Urinary bladder (tissue), 4 donors: Measurements from ENCODE around the gene FBXW9. TPM values are rescaled to one million over a fixed set of nuclear protein-coding genes. Genes with fewer than 3 reads are reported as not detected.

Source experiments
- DNase-seq: peaks from one replicate; pipeline ENCODE4 v3.0.0-alpha.2; 2015; ENCODE audit errors: extremely low spot score
- H3K27ac ChIP-seq: one replicate; pipeline ENCODE4 v1.5.1; 2013; ENCODE audit warnings: low read depth, mild to moderate bottlenecking, moderate library complexity
- H3K36me3 ChIP-seq: one replicate; pipeline ENCODE4 v1.6.1; 2013; ENCODE audit warnings: mild to moderate bottlenecking, moderate library complexity; ENCODE audit not compliant: insufficient read depth
- H3K4me1 ChIP-seq: one replicate; pipeline ENCODE4 v1.6.1; 2013; ENCODE audit warnings: mild to moderate bottlenecking, moderate library complexity; ENCODE audit not compliant: insufficient read depth
- H3K4me3 ChIP-seq: one replicate; pipeline ENCODE4 v1.5.1; 2013; ENCODE audit warnings: low read depth, low read length
- WGBS: extraction: QIAGEN DNeasy Blood & Tissue Kit; methylation state at CpG from one replicate; pipeline ENCODE4 v1.1.7; 2013; 5-methylcytosine and 5-hydroxymethylcytosine counted together
- polyA plus RNA-seq: library from polyadenylated mRNA; stranded (reverse); fragments of 200-250 nt; gene quantifications from one replicate; pipeline ENCODE4 v1.2.3, GENCODE V29; 2013
- total RNA-seq: library from RNA; depleted of rRNA; stranded (reverse); fragments of >200 nt; gene quantifications from one replicate; pipeline ENCODE4 v1.2.3, GENCODE V29; 2014
- donor health status: healthy with polysubstance abuse.
- donor health status: healthy.

The FBXW9 gene
- total and polyA plus RNA-seq, 2 donors = 2.6 to 8.9 TPM

- 1% methylated on average over 46 of the region's 46 CpGs for WGBS
- Histone ChIP-seq H3K27ac (no peak within 1 kb of the TSS), H3K36me3 (no peaks in the 10 kb centered on the region), H3K4me3 (peak within 1 kb of the TSS; percentile 85), H3K4me1 (no peaks in the 10 kb centered on the region)
- DNase-seq = no peak
Observed at GRCh38 chr19:12666265-12667048, 30.0 kb downstream of the FBXW9 start, which contains the start of the genes MAN2B1 and WDR83. MAN2B1 (minus strand) TSS chr19:12666742; CDS start chr19:12666701, 41 bp downstream. WDR83 (plus strand) TSS chr19:12666807; CDS start chr19:12669791, 2,984 bp downstream.

- Histone ChIP-seq H3K4me3 (peak overlapping the region; percentile 85), H3K4me1 (no peaks in the 10 kb centered on the region), H3K27ac (no peak overlapping the region), H3K36me3 (no peaks in the 10 kb centered on the region)
- DNase-seq = no peak
- WGBS = 58% methylated on average over 12 of the region's 12 CpGs
Observed at GRCh38 chr19:12665671-12666264, 30.7 kb downstream of the FBXW9 start.

- H3K4me3 ChIP-seq = no peak overlapping the region
- H3K36me3 ChIP-seq = no peaks in the 10 kb centered on the region
- 82% methylated on average over 10 of the region's 10 CpGs for WGBS
- H3K4me1 ChIP-seq = no peaks in the 10 kb centered on the region
- DNase-seq = no peak
- H3K27ac ChIP-seq = no peak overlapping the region
Observed at GRCh38 chr19:12665281-12665573, 31.2 kb downstream of the FBXW9 start.

GRCh38 chr19:12664406-12665280, 31.8 kb downstream of the FBXW9 start:
- Histone ChIP-seq H3K4me1 (no peaks in the 10 kb centered on the region), H3K27ac (no peak overlapping the region), H3K4me3 (no peak overlapping the region), H3K36me3 (no peaks in the 10 kb centered on the region)
- DNase-seq = no peak
- WGBS = 85% methylated on average over 29 of the region's 29 CpGs

- DNase-seq = no peak
- H3K27ac ChIP-seq = no peak overlapping the region
- no peak overlapping the region for H3K4me3 ChIP-seq
- no peaks in the 10 kb centered on the region for H3K36me3 ChIP-seq
- H3K4me1 ChIP-seq = no peaks in the 10 kb centered on the region
- WGBS = 95% methylated on average over 12 of the region's 12 CpGs
Observed at GRCh38 chr19:12660980-12661379, 35.5 kb downstream of the FBXW9 start.

GRCh38 chr19:12657966-12658365, 38.5 kb downstream of the FBXW9 start:
- 97% methylated on average over 22 of the region's 22 CpGs for WGBS
- no peak overlapping the region for H3K4me3 ChIP-seq
- no peak overlapping the region for H3K27ac ChIP-seq
- H3K36me3 ChIP-seq = peaks cover 1% of the 10 kb centered on the region
- no peaks in the 10 kb centered on the region for H3K4me1 ChIP-seq
- no peak for DNase-seq

- Histone ChIP-seq H3K27ac (no peak overlapping the region), H3K4me3 (no peak overlapping the region), H3K4me1 (no peaks in the 10 kb centered on the region), H3K36me3 (peaks cover 1% of the 10 kb centered on the region)
- 61% methylated on average over 50 of the region's 50 CpGs for WGBS
- DNase-seq = no peak
Observed at GRCh38 chr19:12656899-12657571, 39.4 kb downstream of the FBXW9 start.

- peaks cover 1% of the 10 kb centered on the region for H3K36me3 ChIP-seq
- 97% methylated on average over 8 of the region's 8 CpGs for WGBS
Observed at GRCh38 chr19:12655546-12655945, 40.9 kb downstream of the FBXW9 start.

GRCh38 chr19:12652219-12652618, 44.2 kb downstream of the FBXW9 start:
- 97% methylated on average over 6 of the region's 6 CpGs for WGBS
- Histone ChIP-seq H3K36me3 (peaks cover 1% of the 10 kb centered on the region), H3K27ac (no peak overlapping the region), H3K4me3 (no peak overlapping the region), H3K4me1 (no peaks in the 10 kb centered on the region)
- DNase-seq = no peak

More at GRCh38 chr19:12655546-12655945, 40.9 kb downstream of the FBXW9 start:
- Histone ChIP-seq H3K4me3 (no peak overlapping the region), H3K27ac (no peak overlapping the region), H3K4me1 (no peaks in the 10 kb centered on the region)
- no peak for DNase-seq

GRCh38 chr19:12649941-12650340, 46.5 kb downstream of the FBXW9 start:
- 97% methylated on average over 10 of the region's 10 CpGs for WGBS
- no peak for DNase-seq
- H3K36me3 ChIP-seq = no peaks in the 10 kb centered on the region

GRCh38 chr19:12648088-12648487, 48.3 kb downstream of the FBXW9 start:
- Histone ChIP-seq H3K27ac (no peak overlapping the region), H3K4me3 (no peak overlapping the region), H3K4me1 (no peaks in the 10 kb centered on the region), H3K36me3 (no peaks in the 10 kb centered on the region)
- DNase-seq = no peak
- 14% methylated on average over 29 of the region's 29 CpGs for WGBS

More at GRCh38 chr19:12649941-12650340, 46.5 kb downstream of the FBXW9 start:
- Histone ChIP-seq H3K27ac (no peak overlapping the region), H3K4me1 (no peaks in the 10 kb centered on the region), H3K4me3 (no peak overlapping the region)

GRCh38 chr19:12647490-12648071, 48.9 kb downstream of the FBXW9 start:
- no peak overlapping the region for H3K27ac ChIP-seq

GRCh38 chr19:12647047-12647446, 49.4 kb downstream of the FBXW9 start:
- H3K27ac ChIP-seq = no peak overlapping the region
- no peaks in the 10 kb centered on the region for H3K4me1 ChIP-seq
- 75% methylated on average over 8 of the region's 8 CpGs for WGBS
- H3K4me3 ChIP-seq = no peak overlapping the region
- DNase-seq = no peak
- H3K36me3 ChIP-seq = no peaks in the 10 kb centered on the region

More at GRCh38 chr19:12647490-12648071, 48.9 kb downstream of the FBXW9 start:
- Histone ChIP-seq H3K4me3 (peak overlapping the region; percentile 1), H3K4me1 (no peaks in the 10 kb centered on the region), H3K36me3 (no peaks in the 10 kb centered on the region)
- no peak for DNase-seq
- 14% methylated on average over 31 of the region's 31 CpGs for WGBS
